Panc1 (cell line): ENCODE measurements around the gene IL17RB.

Experiments
- POLR2AphosphoS5 ChIP-seq: IDR thresholded peaks from 2 replicates; pipeline ENCODE4 v1.6.1; 2012; ENCODE audit warnings: mild to moderate bottlenecking, low read depth, low read length, moderate library complexity
- TCF7L2 ChIP-seq: IDR thresholded peaks from 2 replicates; pipeline ENCODE4 v1.6.1; 2011; ENCODE audit warnings: mild to moderate bottlenecking, low read depth, low read length, inconsistent platforms
- TF ChIP-seq, protein P1 (sequence below): fragments of 450-650 bp; IDR thresholded peaks from 2 replicates; pipeline ENCODE4 v1.5.1; 2017; ENCODE audit warnings: mild to moderate bottlenecking

DNA sequence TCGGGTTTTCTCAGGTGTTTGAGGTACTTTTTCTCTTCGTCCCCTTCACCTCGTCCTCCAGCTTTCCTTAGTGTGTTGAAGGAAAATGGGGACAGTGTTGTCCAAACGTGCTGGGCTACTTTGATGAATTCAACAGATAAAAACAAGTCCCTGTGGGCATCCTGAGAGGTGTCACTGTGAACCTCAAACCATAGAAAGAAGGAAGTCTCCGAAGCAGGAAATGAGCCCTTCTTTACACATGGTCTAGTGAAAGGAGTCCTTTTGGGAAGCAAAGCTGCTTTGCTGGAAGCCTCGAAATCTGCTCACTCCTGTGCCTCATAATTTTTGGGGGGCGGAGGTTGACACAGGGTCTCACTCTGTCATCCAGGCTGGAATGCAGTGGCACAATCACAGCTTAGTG is 10.6 kb downstream of the IL17RB start:
- TF ChIP-seq TCF7L2, result no peak
- TF ChIP-seq, protein P1, sequence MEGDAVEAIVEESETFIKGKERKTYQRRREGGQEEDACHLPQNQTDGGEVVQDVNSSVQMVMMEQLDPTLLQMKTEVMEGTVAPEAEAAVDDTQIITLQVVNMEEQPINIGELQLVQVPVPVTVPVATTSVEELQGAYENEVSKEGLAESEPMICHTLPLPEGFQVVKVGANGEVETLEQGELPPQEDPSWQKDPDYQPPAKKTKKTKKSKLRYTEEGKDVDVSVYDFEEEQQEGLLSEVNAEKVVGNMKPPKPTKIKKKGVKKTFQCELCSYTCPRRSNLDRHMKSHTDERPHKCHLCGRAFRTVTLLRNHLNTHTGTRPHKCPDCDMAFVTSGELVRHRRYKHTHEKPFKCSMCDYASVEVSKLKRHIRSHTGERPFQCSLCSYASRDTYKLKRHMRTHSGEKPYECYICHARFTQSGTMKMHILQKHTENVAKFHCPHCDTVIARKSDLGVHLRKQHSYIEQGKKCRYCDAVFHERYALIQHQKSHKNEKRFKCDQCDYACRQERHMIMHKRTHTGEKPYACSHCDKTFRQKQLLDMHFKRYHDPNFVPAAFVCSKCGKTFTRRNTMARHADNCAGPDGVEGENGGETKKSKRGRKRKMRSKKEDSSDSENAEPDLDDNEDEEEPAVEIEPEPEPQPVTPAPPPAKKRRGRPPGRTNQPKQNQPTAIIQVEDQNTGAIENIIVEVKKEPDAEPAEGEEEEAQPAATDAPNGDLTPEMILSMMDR, result no peak
- TF ChIP-seq POLR2AphosphoS5, result no peak
